ENCODE measurements around the gene CDH13.

CDH13 gene

GRCh38 chr16:83354015-83354414, 727.2 kb downstream of the CDH13 start:
- FAIRE-seq (no peak), DNase-seq (ENCODE audit: insufficient read length, low spot score) (no peak)
- TF ChIP-seq POLR2A (IDR thresholded peaks at IDR 0.05; ENCODE audit: low read depth, low read length) = no peak

- DNase-seq (ENCODE audit: insufficient read length, low spot score) (no peak), FAIRE-seq (no peak)
- no peak for TF ChIP-seq POLR2A (IDR thresholded peaks at IDR 0.05; ENCODE audit: low read depth, low read length)
These were observed 728.9 kb downstream of the CDH13 start for GRCh38 chr16:83355570-83356218.

GRCh38 chr16:83356266-83356665, 729.5 kb downstream of the CDH13 start:
- DNase-seq (ENCODE audit: insufficient read length, low spot score) (no peak), FAIRE-seq (peak; percentile 75)
- no peak for TF ChIP-seq POLR2A (IDR thresholded peaks at IDR 0.05; ENCODE audit: low read depth, low read length)

GRCh38 chr16:83356986-83357385, 730.2 kb downstream of the CDH13 start:
- FAIRE-seq (no peak), DNase-seq (ENCODE audit: insufficient read length, low spot score) (no peak)
- no peak for TF ChIP-seq POLR2A (IDR thresholded peaks at IDR 0.05; ENCODE audit: low read depth, low read length)

- no peak for DNase-seq (ENCODE audit: insufficient read length, low spot score)
- FAIRE-seq = no peak
- no peak for TF ChIP-seq POLR2A (IDR thresholded peaks at IDR 0.05; ENCODE audit: low read depth, low read length)
These were observed 736.8 kb downstream of the CDH13 start for GRCh38 chr16:83363521-83363920.

- no peak for TF ChIP-seq POLR2A (IDR thresholded peaks at IDR 0.05; ENCODE audit: low read depth, low read length)
- peak; percentile 53 for FAIRE-seq
- DNase-seq (ENCODE audit: insufficient read length, low spot score) = no peak
These were observed 738.4 kb downstream of the CDH13 start for GRCh38 chr16:83365166-83365565.

GRCh38 chr16:83366228-83366627, 739.5 kb downstream of the CDH13 start:
- no peak for TF ChIP-seq POLR2A (IDR thresholded peaks at IDR 0.05; ENCODE audit: low read depth, low read length)
- DNase-seq (ENCODE audit: insufficient read length, low spot score) (no peak), FAIRE-seq (no peak)

- TF ChIP-seq POLR2A (IDR thresholded peaks at IDR 0.05; ENCODE audit: low read depth, low read length) = no peak
- no peak for FAIRE-seq
- no peak for DNase-seq (ENCODE audit: insufficient read length, low spot score)
These were observed 748.2 kb downstream of the CDH13 start for GRCh38 chr16:83374979-83375378.

GRCh38 chr16:83389751-83390150, 763.0 kb downstream of the CDH13 start:
- no peak for FAIRE-seq
- DNase-seq (ENCODE audit: insufficient read length, low spot score) = no peak

GRCh38 chr16:83390759-83391158, 764.0 kb downstream of the CDH13 start:
- no peak for TF ChIP-seq POLR2A (IDR thresholded peaks at IDR 0.05; ENCODE audit: low read depth, low read length)
- FAIRE-seq (no peak), DNase-seq (ENCODE audit: insufficient read length, low spot score) (no peak)

More at GRCh38 chr16:83389751-83390150, 763.0 kb downstream of the CDH13 start:
- no peak for TF ChIP-seq POLR2A (IDR thresholded peaks at IDR 0.05; ENCODE audit: low read depth, low read length)

GRCh38 chr16:83392743-83393142, 766.0 kb downstream of the CDH13 start:
- no peak for TF ChIP-seq POLR2A (IDR thresholded peaks at IDR 0.05; ENCODE audit: low read depth, low read length)
- DNase-seq (ENCODE audit: insufficient read length, low spot score) (peak; percentile 23), FAIRE-seq (no peak)

GRCh38 chr16:83393196-83393981, 766.6 kb downstream of the CDH13 start:
- no peak for TF ChIP-seq POLR2A (IDR thresholded peaks at IDR 0.05; ENCODE audit: low read depth, low read length)
- DNase-seq (ENCODE audit: insufficient read length, low spot score) = no peak
- FAIRE-seq = no peak

GRCh38 chr16:83397601-83398291, 771.0 kb downstream of the CDH13 start:
- no peak for DNase-seq (ENCODE audit: insufficient read length, low spot score)
- no peak for TF ChIP-seq POLR2A (IDR thresholded peaks at IDR 0.05; ENCODE audit: low read depth, low read length)
- FAIRE-seq = no peak

- no peak for DNase-seq (ENCODE audit: insufficient read length, low spot score)
- FAIRE-seq = no peak
- TF ChIP-seq POLR2A (IDR thresholded peaks at IDR 0.05; ENCODE audit: low read depth, low read length) = no peak
These were observed 773.5 kb downstream of the CDH13 start for GRCh38 chr16:83400234-83400633.

All from H54 (cell line).